ENCODE results near the gene CADM2. TPM values are rescaled to one million over a fixed set of nuclear protein-coding genes. Genes with fewer than 3 reads are reported as not detected.

The CADM2 gene
- total RNA-seq, 1 experiment from 2014 or later: 10.9 TPM

GRCh38 chr3:85808755-85809154 lies 850.0 kb downstream of the CADM2 start:
- no peak overlapping the region for H3K14ac ChIP-seq (ENCODE audit: insufficient read depth, low read length)
- no peaks in the 10 kb centered on the region for H3K36me3 Mint-ChIP-seq (ENCODE audit: insufficient read depth in 1 of 3, low read depth in 3 of 3)
- no peaks in the 10 kb centered on the region; a peak in 1 of 5 replicates for H3K9me3 Mint-ChIP-seq
- H3K9me3 ChIP-seq (ENCODE audit: control insufficient read depth, low read depth, low read length): no peaks in the 10 kb centered on the region
- no peak overlapping the region for H3K27ac Mint-ChIP-seq
- peaks cover 0 to 3% of the 10 kb centered on the region in 2 experiments; a peak in 1 of 4 replicates for H3K4me1 Mint-ChIP-seq
- no peak overlapping the region for H3K4ac ChIP-seq (ENCODE audit: low read depth, low read length)
- no CpG with 5 or more reads among the region's 1 CpG for WGBS (ENCODE audit: extremely low coverage, insufficient read length, low lambda C conversion rate)
- H3K4me1 ChIP-seq (ENCODE audit: insufficient read depth, low read length): no peaks in the 10 kb centered on the region
- no peaks in the 10 kb centered on the region for H4K20me1 ChIP-seq (ENCODE audit: control insufficient read depth, insufficient read depth, insufficient read length)
- H3K9ac ChIP-seq (ENCODE audit: extremely low read depth, insufficient read length, low read length): no peak overlapping the region
- no peak overlapping the region for H2BK20ac ChIP-seq (ENCODE audit: low read depth, low read length, poor library complexity, severe bottlenecking)
- H2BK120ac ChIP-seq (ENCODE audit: low read depth, low read length, poor library complexity, severe bottlenecking): no peak overlapping the region
- no peaks in the 10 kb centered on the region for H3K27me3 ChIP-seq (ENCODE audit: insufficient read depth, low read length)
- H2AK5ac ChIP-seq (ENCODE audit: insufficient read length, low read length): no peak overlapping the region
- H3K27me3 Mint-ChIP-seq (ENCODE audit: low read depth): no peaks in the 10 kb centered on the region
- no peak overlapping the region for H2BK15ac ChIP-seq (ENCODE audit: low read depth, low read length)
- no peaks in the 10 kb centered on the region for H3K79me2 ChIP-seq (ENCODE audit: insufficient read depth, low read length)
- no peak overlapping the region for H3K18ac ChIP-seq (ENCODE audit: insufficient read length, low read depth, low read length)
- no peak overlapping the region for H3K4me3 Mint-ChIP-seq
- H3K27ac ChIP-seq (ENCODE audit: insufficient read length, low read depth, low read length): no peak overlapping the region
- H2BK12ac ChIP-seq (ENCODE audit: insufficient read length, low read depth, low read length): no peak overlapping the region
- DNase-seq: no peak
- no peak overlapping the region for H2AFZ ChIP-seq (ENCODE audit: low read length)
- H3K79me1 ChIP-seq (ENCODE audit: insufficient read depth, low read depth, low read length, poor library complexity, severe bottlenecking): no peaks in the 10 kb centered on the region
- no peak overlapping the region for H4K8ac ChIP-seq (replicated peaks; ENCODE audit: insufficient read length, low read depth, low read length)
- no peak overlapping the region for H3K23ac ChIP-seq (ENCODE audit: insufficient read length, low read depth, low read length)
- no peak overlapping the region for H4K91ac ChIP-seq (ENCODE audit: insufficient read length, low read depth, low read length)
- H3K23me2 ChIP-seq (ENCODE audit: insufficient read length, low read depth, low read length, poor library complexity, severe bottlenecking): no peaks in the 10 kb centered on the region
- H3K56ac ChIP-seq (ENCODE audit: insufficient read length, low read depth, low read length): no peak overlapping the region
- H4K5ac ChIP-seq (ENCODE audit: insufficient read length, low read depth, low read length): no peak overlapping the region
- TF ChIP-seq CTCF (conservative IDR thresholded peaks at IDR 0.05): no peak
- no peak overlapping the region for H2BK5ac ChIP-seq (ENCODE audit: insufficient read length, low read length)
- no peak overlapping the region for H3K4me2 ChIP-seq (ENCODE audit: insufficient read depth, insufficient read length, low read length)
- H3T11ph ChIP-seq (ENCODE audit: low read length): no peak overlapping the region

Measured in H9 (cell line).